H1 (cell line): Measurements from ENCODE around the gene NFAM1. TPM values are rescaled to one million over a fixed set of nuclear protein-coding genes. Genes with fewer than 3 reads are reported as not detected.

Experiments used
- ATF2 ChIP-seq: IDR thresholded peaks from 2 replicates; pipeline ENCODE4 v1.6.1; 2012; ENCODE audit warnings: low read length, inconsistent platforms
- CHD7 ChIP-seq: fragments of 300-600 bp; sonication (generic); IDR thresholded peaks from 2 replicates; pipeline ENCODE4 v1.7.1; 2012; ENCODE audit warnings: low read length, moderate library complexity, mild to moderate bottlenecking, inconsistent platforms; ENCODE audit not compliant: insufficient replicate concordance
- KDM5A ChIP-seq: fragments of 200-600 bp; IDR thresholded peaks from 2 replicates; pipeline ENCODE4 v1.7.1; 2012; ENCODE audit warnings: mild to moderate bottlenecking, low read length, inconsistent platforms, mixed read lengths
- POLR2A ChIP-seq, 2 experiments: IDR thresholded peaks; 1 replicate in 1 of 2; 2 replicates in 1 of 2; pipeline ENCODE4 v1.6.1; 2011; ENCODE audit warnings: low read depth in 2 of 2, low read length in 2 of 2, mild to moderate bottlenecking in 2 of 2; ENCODE audit errors: control extremely low read depth in 1 of 2
- RNF2 ChIP-seq: fragments of 200-900, 300-1000 bp; sonication (generic); IDR thresholded peaks from 2 replicates; pipeline ENCODE4 v1.7.1; 2016; ENCODE audit warnings: borderline replicate concordance, low read depth, mild to moderate bottlenecking, antibody characterized with exemption, low read length; ENCODE audit not compliant: poor library complexity, severe bottlenecking; ENCODE audit errors: missing control alignments
- RXRA ChIP-seq: IDR thresholded peaks from 2 replicates; pipeline ENCODE4 v1.6.1; 2011; ENCODE audit warnings: low read depth, mild to moderate bottlenecking, low read length, moderate library complexity; ENCODE audit not compliant: insufficient read depth
- SIN3A ChIP-seq, 2 experiments: IDR thresholded peaks in 1 of 2; conservative IDR thresholded peaks in 1 of 2; 2 replicates each; pipeline ENCODE4 v1.6.1; 2011 to 2012; ENCODE audit warnings: low read length in 2 of 2, improper control_type of control experiment in 1 of 2, low read depth in 1 of 2, mild to moderate bottlenecking in 1 of 2
- USF2 ChIP-seq: IDR thresholded peaks from 2 replicates; pipeline ENCODE4 v1.6.1; 2011; ENCODE audit warnings: low read length, improper control_type of control experiment
- polyA plus RNA-seq, 7 experiments: library from polyadenylated mRNA; depleted of rRNA in 3 of 7; stranded (reverse) in 5 of 7; unstranded in 2 of 7; fragments of >200 nt in 5 of 7; fragments of 200-250 nt in 2 of 7; gene quantifications; 1 replicate in 5 of 7; 2 replicates in 1 of 7; 4 replicates in 1 of 7; pipeline versions ENCODE4 v1.2.1 to v1.2.3, GENCODE V29; 2011 to 2013; ENCODE audit warnings: missing spikeins in 2 of 7, mixed read lengths in 2 of 7
- total RNA-seq: library from RNA; stranded (reverse); fragmentation: NEBNext Ultra II Directional; extraction: Animal tissue kit (Norgen Biotek cat#: 25700); gene quantifications from 2 replicates; pipeline ENCODE4 v1.2.1, GENCODE V29; 2021

NFAM1 gene
- total and polyA plus RNA-seq, 2 of the 8 experiments (the other 6 are each of a cell fraction or from before 2014, with no cell fraction given): 0.62 to 0.73 TPM

GRCh38 chr22:42414021-42414420 is 18.2 kb downstream of the NFAM1 start (continued):
- TF ChIP-seq CHD7 (no peak), ATF2 (no peak), POLR2A (IDR thresholded peaks at IDR 0.05; ENCODE audit: control extremely low read depth in 1 of 2, low read depth in 2 of 2, low read length in 2 of 2) (no peak), SIN3A (conservative IDR thresholded peaks at IDR 0.05 in 1 of 2, IDR thresholded peaks at IDR 0.05 in 1 of 2; ENCODE audit: low read depth in 1 of 2, low read length in 2 of 2) (no peak), RXRA (no peak), RNF2 (no peak), USF2 (no peak), KDM5A (no peak)
